HEK293 (cell line): ENCODE data around the gene UBXN11.

Source experiments
- CTCF ChIA-PET: fragments of 350-600 bp; formaldehyde crosslinking; extraction: SDS; loops from one replicate; lab custom pipeline; 2021; ENCODE audit warnings: antibody characterized with exemption; lab: Yijun Ruan, JAX
- POLR2A ChIA-PET: fragments of 300-600 bp; formaldehyde crosslinking; extraction: SDS; loops from one replicate; lab custom pipeline; 2020; ENCODE audit warnings: antibody characterized with exemption, inconsistent platforms; lab: Yijun Ruan, JAX
- H3K27ac ChIP-seq: fragments of 200-500 bp; sonication (Bioruptor generic); 2 replicates; pipeline ENCODE4 v1.5.1; 2014; ENCODE audit warnings: low read depth, low read length, control low read depth, inconsistent platforms; ENCODE audit errors: extremely low read depth
- H3K36me3 ChIP-seq, 2 experiments: fragments of 200-500 bp in 1 of 2; sonication (Bioruptor generic) in 1 of 2; 1 replicate in 1 of 2; 2 replicates in 1 of 2; pipeline ENCODE4 v1.5.1; 2014 to 2017; ENCODE audit warnings: inconsistent platforms in 2 of 2, low read length in 2 of 2; ENCODE audit not compliant: control insufficient read depth in 2 of 2, insufficient read depth in 1 of 2
- H3K4me1 ChIP-seq: fragments of 200-500 bp; sonication (Bioruptor generic); 2 replicates; pipeline ENCODE4 v1.5.1; 2014; ENCODE audit warnings: mild to moderate bottlenecking, low read length, inconsistent platforms; ENCODE audit not compliant: control insufficient read depth, insufficient read depth
- H3K4me3 ChIP-seq: 2 replicates; pipeline ENCODE4 v1.5.1; 2011; ENCODE audit warnings: low read depth, mild to moderate bottlenecking, control low read depth, low read length, moderate library complexity
- H3K9me3 ChIP-seq: fragments of 200-500 bp; sonication (Bioruptor generic); 2 replicates; pipeline ENCODE4 v1.5.1; 2014; ENCODE audit warnings: low read depth, low read length, inconsistent platforms; ENCODE audit not compliant: control insufficient read depth, insufficient read depth
- KLF1 ChIP-seq: fragments of 450-650 bp; formaldehyde crosslinking; IDR thresholded peaks from 2 replicates; pipeline ENCODE4 v1.5.1; 2016; ENCODE audit warnings: missing biosample characterization, missing genetic modification characterization
- OVOL3 ChIP-seq: fragments of 450-650 bp; formaldehyde crosslinking; IDR thresholded peaks from 2 replicates; pipeline ENCODE4 v1.5.1; 2016; ENCODE audit warnings: missing biosample characterization, missing genetic modification characterization
- PRDM1 ChIP-seq: fragments of 450-650 bp; formaldehyde crosslinking; IDR thresholded peaks from 2 replicates; pipeline ENCODE4; 2016; ENCODE audit warnings: missing biosample characterization, missing genetic modification characterization
- RBAK ChIP-seq: fragments of 450-650 bp; formaldehyde crosslinking; IDR thresholded peaks from 2 replicates; pipeline ENCODE4 v1.5.1; 2016; ENCODE audit warnings: missing biosample characterization, missing genetic modification characterization
- REPIN1 ChIP-seq: fragments of 450-650 bp; formaldehyde crosslinking; IDR thresholded peaks from 2 replicates; pipeline ENCODE4 v1.5.1; 2017; ENCODE audit warnings: missing biosample characterization, missing genetic modification characterization, low read depth
- SCRT1 ChIP-seq: fragments of 450-650 bp; formaldehyde crosslinking; IDR thresholded peaks from 2 replicates; pipeline ENCODE4 v1.5.1; 2016; ENCODE audit warnings: missing biosample characterization, missing genetic modification characterization, borderline replicate concordance
- ZFP69B ChIP-seq: fragments of 450-650 bp; formaldehyde crosslinking; IDR thresholded peaks from 2 replicates; pipeline ENCODE4 v1.5.1; 2016; ENCODE audit warnings: missing biosample characterization, missing genetic modification characterization
- ZNF239 ChIP-seq: fragments of 450-650 bp; formaldehyde crosslinking; IDR thresholded peaks from 2 replicates; pipeline ENCODE4 v1.5.1; 2016; ENCODE audit warnings: missing biosample characterization, missing genetic modification characterization
- ZNF274 ChIP-seq, 2 experiments: fragments of 200-500 bp in 1 of 2; fragments of 450-650 bp in 1 of 2; sonication (Bioruptor generic) in 1 of 2; formaldehyde crosslinking in 1 of 2; IDR thresholded peaks; 2 replicates each; pipeline versions ENCODE4 v1.5.1 to v1.6.1; 2014 to 2016; ENCODE audit warnings: borderline replicate concordance in 1 of 2, inconsistent platforms in 1 of 2, low read length in 1 of 2, missing biosample characterization in 1 of 2, missing genetic modification characterization in 1 of 2
- ZNF426 ChIP-seq: fragments of 450-650 bp; formaldehyde crosslinking; IDR thresholded peaks from 2 replicates; pipeline ENCODE4 v1.5.1; 2017; ENCODE audit warnings: missing biosample characterization, missing genetic modification characterization, mild to moderate bottlenecking, inconsistent platforms, moderate library complexity
- ZNF785 ChIP-seq: fragments of 450-650 bp; formaldehyde crosslinking; IDR thresholded peaks from 2 replicates; pipeline ENCODE4 v1.5.1; 2016; ENCODE audit warnings: missing biosample characterization, missing genetic modification characterization
- TF ChIP-seq, protein P1 (sequence below): fragments of 450-650 bp; formaldehyde crosslinking; IDR thresholded peaks from 2 replicates; pipeline ENCODE4 v1.5.1; 2016; ENCODE audit warnings: missing biosample characterization, missing genetic modification characterization, low read depth
- TF ChIP-seq, protein P2 (sequence below): fragments of 450-650 bp; formaldehyde crosslinking; IDR thresholded peaks from 2 replicates; pipeline ENCODE4 v1.5.1; 2016; ENCODE audit warnings: missing biosample characterization, missing genetic modification characterization
- TF ChIP-seq, protein P3 (sequence below): fragments of 450-650 bp; IDR thresholded peaks from 2 replicates; pipeline ENCODE4 v1.5.1; 2018; ENCODE audit warnings: missing biosample characterization, missing genetic modification characterization
- TF ChIP-seq, protein P4 (sequence below): fragments of 450-650 bp; formaldehyde crosslinking; IDR thresholded peaks from 2 replicates; pipeline ENCODE4 v1.5.1; 2017; ENCODE audit warnings: missing biosample characterization, missing genetic modification characterization
- TF ChIP-seq, protein P5 (sequence below): fragments of 450-650 bp; formaldehyde crosslinking; IDR thresholded peaks from 2 replicates; pipeline ENCODE4 v1.5.1; 2017; ENCODE audit warnings: missing biosample characterization, missing genetic modification characterization
- TF ChIP-seq, protein P6 (sequence below): fragments of 450-650 bp; formaldehyde crosslinking; IDR thresholded peaks from 2 replicates; pipeline ENCODE4 v1.5.1; 2017; ENCODE audit warnings: missing biosample characterization, mild to moderate bottlenecking, missing genetic modification characterization, moderate library complexity
- TF ChIP-seq, protein P7 (sequence below): fragments of 450-650 bp; formaldehyde crosslinking; IDR thresholded peaks from 2 replicates; pipeline ENCODE4 v1.5.1; 2016; ENCODE audit warnings: missing biosample characterization, missing genetic modification characterization
- TF ChIP-seq, protein P8 (sequence below): fragments of 450-650 bp; formaldehyde crosslinking; IDR thresholded peaks from 2 replicates; pipeline ENCODE4 v1.5.1; 2017; ENCODE audit warnings: missing biosample characterization, missing genetic modification characterization

The UBXN11 gene

DNA sequence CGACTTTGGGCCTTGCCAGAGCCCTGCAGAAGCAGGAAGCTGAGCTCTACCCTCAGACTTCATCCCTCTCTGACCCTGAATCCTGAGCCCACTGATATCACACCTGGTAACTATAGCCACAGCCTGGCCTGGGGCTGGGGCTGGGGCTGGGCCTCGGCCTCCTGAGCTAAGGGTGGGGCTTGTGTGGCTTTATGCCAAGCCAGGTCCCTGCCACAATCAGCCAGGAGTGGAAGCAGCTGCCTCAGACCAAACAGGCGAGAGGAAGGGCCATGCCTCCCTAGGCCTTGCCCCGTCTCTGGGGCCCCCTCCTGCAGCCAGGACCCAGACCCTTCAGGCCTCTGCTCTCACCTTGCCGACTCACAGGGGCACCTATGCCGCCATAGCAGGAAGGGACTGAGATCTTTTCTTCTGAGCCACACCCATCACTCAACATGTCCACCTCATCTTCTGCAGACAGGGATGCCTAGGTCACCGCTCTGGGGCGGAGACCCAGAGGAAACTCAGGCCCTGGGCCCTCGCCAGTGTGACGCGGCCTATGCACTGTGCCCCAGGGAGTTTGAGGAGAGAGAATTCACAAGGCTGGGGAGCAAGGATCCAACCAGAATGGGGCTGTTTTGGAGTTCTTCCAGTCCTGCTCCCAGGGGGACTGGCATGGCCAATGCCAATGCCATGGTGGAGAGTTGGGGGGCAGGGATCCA is 5.7 kb downstream of the UBXN11 start:
- ChIA-PET POLR2A (interaction anchor here (0.6 to 1.6 kb wide), 3 partner anchors 9 to 16 kb away, joined by 3 to 5 read pairs (median 5); no protein-coding TSS in a partner anchor), CTCF (interaction anchor here (1.8 to 4.7 kb wide), 3 partner anchors 12 to 21 kb away, joined by 4 to 32 read pairs (median 4); no protein-coding TSS in a partner anchor)
- H3K4me1 ChIP-seq, result no peaks in the 10 kb centered on the region
- no peaks in the 10 kb centered on the region for H3K9me3 ChIP-seq
- peaks cover 0 to 23% of the 10 kb centered on the region in 2 experiments; a peak in 1 of 3 replicates for H3K36me3 ChIP-seq
- H3K4me3 ChIP-seq, result no peak overlapping the region
- TF ChIP-seq, protein P1, sequence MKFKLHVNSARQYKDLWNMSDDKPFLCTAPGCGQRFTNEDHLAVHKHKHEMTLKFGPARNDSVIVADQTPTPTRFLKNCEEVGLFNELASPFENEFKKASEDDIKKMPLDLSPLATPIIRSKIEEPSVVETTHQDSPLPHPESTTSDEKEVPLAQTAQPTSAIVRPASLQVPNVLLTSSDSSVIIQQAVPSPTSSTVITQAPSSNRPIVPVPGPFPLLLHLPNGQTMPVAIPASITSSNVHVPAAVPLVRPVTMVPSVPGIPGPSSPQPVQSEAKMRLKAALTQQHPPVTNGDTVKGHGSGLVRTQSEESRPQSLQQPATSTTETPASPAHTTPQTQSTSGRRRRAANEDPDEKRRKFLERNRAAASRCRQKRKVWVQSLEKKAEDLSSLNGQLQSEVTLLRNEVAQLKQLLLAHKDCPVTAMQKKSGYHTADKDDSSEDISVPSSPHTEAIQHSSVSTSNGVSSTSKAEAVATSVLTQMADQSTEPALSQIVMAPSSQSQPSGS (tag by site-specific recombination), result no peak
- TF ChIP-seq KLF1, result 0 out of 2 replicates have a peak, but pooled peaks have one; percentile 31
- no peak overlapping the region for H3K27ac ChIP-seq

DNA sequence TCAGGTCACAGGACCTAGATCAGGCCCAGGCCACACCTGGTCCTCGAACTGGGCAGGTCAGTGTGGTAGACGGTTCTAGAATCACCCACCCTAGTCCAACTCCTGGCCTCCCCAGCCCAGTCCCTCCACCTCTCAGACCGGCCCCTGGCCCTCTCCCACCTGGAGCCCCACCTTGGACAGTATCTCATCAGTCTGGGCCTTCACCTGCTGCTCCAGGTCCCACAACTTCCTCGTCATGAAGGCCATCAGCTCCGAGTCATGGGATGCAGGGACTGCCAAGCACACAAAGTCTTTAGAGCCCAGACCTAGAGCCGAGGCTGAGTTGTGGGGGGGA is 8.7 kb downstream of the UBXN11 start:
- POLR2A ChIA-PET, result interaction anchor here (0.5 kb wide), 1 partner anchor 392 kb away, joined by 4 read pairs; no protein-coding TSS in a partner anchor
- no peaks in the 10 kb centered on the region for H3K9me3 ChIP-seq
- H3K36me3 ChIP-seq, result peaks cover 0 to 35% of the 10 kb centered on the region in 2 experiments; a peak in 1 of 3 replicates
- no peak overlapping the region for H3K27ac ChIP-seq
- no peaks in the 10 kb centered on the region for H3K4me1 ChIP-seq
- H3K4me3 ChIP-seq, result no peak overlapping the region
- CTCF ChIA-PET, result interaction anchor here (0.8 to 4.7 kb wide), 3 partner anchors 12 to 317 kb away, joined by 3 to 32 read pairs (median 5); no protein-coding TSS in a partner anchor
- TF ChIP-seq, protein P2, sequence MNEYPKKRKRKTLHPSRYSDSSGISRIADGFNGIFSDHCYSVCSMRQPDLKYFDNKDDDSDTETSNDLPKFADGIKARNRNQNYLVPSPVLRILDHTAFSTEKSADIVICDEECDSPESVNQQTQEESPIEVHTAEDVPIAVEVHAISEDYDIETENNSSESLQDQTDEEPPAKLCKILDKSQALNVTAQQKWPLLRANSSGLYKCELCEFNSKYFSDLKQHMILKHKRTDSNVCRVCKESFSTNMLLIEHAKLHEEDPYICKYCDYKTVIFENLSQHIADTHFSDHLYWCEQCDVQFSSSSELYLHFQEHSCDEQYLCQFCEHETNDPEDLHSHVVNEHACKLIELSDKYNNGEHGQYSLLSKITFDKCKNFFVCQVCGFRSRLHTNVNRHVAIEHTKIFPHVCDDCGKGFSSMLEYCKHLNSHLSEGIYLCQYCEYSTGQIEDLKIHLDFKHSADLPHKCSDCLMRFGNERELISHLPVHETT (tag by site-specific recombination), result no peak
- no peak for TF ChIP-seq ZNF785 (tag by site-specific recombination)
- TF ChIP-seq RBAK (tag by site-specific recombination), result no peak
- TF ChIP-seq REPIN1, result no peak
- no peak for TF ChIP-seq ZFP69B (tag by site-specific recombination)
- TF ChIP-seq, protein P3, sequence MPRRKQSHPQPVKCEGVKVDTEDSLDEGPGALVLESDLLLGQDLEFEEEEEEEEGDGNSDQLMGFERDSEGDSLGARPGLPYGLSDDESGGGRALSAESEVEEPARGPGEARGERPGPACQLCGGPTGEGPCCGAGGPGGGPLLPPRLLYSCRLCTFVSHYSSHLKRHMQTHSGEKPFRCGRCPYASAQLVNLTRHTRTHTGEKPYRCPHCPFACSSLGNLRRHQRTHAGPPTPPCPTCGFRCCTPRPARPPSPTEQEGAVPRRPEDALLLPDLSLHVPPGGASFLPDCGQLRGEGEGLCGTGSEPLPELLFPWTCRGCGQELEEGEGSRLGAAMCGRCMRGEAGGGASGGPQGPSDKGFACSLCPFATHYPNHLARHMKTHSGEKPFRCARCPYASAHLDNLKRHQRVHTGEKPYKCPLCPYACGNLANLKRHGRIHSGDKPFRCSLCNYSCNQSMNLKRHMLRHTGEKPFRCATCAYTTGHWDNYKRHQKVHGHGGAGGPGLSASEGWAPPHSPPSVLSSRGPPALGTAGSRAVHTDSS (tag by site-specific recombination), result no peak
- no peak for TF ChIP-seq OVOL3 (tag by site-specific recombination)
- TF ChIP-seq, protein P4, sequence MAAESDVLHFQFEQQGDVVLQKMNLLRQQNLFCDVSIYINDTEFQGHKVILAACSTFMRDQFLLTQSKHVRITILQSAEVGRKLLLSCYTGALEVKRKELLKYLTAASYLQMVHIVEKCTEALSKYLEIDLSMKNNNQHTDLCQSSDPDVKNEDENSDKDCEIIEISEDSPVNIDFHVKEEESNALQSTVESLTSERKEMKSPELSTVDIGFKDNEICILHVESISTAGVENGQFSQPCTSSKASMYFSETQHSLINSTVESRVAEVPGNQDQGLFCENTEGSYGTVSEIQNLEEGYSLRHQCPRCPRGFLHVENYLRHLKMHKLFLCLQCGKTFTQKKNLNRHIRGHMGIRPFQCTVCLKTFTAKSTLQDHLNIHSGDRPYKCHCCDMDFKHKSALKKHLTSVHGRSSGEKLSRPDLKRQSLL (tag by site-specific recombination), result no peak
- TF ChIP-seq ZNF274 (IDR thresholded peaks at IDR 0.05; ENCODE audit: low read length), result no peak
- TF ChIP-seq ZNF274 (tag by site-specific recombination; IDR thresholded peaks at IDR 0.05; ENCODE audit: borderline replicate concordance), result no peak
- TF ChIP-seq, protein P5, sequence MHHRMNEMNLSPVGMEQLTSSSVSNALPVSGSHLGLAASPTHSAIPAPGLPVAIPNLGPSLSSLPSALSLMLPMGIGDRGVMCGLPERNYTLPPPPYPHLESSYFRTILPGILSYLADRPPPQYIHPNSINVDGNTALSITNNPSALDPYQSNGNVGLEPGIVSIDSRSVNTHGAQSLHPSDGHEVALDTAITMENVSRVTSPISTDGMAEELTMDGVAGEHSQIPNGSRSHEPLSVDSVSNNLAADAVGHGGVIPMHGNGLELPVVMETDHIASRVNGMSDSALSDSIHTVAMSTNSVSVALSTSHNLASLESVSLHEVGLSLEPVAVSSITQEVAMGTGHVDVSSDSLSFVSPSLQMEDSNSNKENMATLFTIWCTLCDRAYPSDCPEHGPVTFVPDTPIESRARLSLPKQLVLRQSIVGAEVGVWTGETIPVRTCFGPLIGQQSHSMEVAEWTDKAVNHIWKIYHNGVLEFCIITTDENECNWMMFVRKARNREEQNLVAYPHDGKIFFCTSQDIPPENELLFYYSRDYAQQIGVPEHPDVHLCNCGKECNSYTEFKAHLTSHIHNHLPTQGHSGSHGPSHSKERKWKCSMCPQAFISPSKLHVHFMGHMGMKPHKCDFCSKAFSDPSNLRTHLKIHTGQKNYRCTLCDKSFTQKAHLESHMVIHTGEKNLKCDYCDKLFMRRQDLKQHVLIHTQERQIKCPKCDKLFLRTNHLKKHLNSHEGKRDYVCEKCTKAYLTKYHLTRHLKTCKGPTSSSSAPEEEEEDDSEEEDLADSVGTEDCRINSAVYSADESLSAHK (tag by site-specific recombination), result no peak
- no peak for TF ChIP-seq PRDM1 (tag by site-specific recombination)
- no peak for TF ChIP-seq SCRT1 (tag by site-specific recombination)
- TF ChIP-seq, protein P6, sequence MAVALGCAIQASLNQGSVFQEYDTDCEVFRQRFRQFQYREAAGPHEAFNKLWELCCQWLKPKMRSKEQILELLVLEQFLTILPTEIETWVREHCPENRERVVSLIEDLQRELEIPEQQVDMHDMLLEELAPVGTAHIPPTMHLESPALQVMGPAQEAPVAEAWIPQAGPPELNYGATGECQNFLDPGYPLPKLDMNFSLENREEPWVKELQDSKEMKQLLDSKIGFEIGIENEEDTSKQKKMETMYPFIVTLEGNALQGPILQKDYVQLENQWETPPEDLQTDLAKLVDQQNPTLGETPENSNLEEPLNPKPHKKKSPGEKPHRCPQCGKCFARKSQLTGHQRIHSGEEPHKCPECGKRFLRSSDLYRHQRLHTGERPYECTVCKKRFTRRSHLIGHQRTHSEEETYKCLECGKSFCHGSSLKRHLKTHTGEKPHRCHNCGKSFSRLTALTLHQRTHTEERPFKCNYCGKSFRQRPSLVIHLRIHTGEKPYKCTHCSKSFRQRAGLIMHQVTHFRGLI (tag by site-specific recombination), result no peak
- TF ChIP-seq, protein P7, sequence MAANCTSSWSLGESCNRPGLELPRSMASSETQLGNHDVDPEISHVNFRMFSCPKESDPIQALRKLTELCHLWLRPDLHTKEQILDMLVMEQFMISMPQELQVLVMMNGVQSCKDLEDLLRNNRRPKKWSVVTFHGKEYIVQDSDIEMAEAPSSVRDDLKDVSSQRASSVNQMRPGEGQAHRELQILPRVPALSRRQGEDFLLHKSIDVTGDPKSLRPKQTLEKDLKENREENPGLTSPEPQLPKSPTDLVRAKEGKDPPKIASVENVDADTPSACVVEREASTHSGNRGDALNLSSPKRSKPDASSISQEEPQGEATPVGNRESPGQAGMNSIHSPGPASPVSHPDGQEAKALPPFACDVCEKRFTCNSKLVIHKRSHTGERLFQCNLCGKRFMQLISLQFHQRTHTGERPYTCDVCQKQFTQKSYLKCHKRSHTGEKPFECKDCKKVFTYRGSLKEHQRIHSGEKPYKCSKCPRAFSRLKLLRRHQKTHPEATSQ (tag by site-specific recombination), result no peak
- no peak for TF ChIP-seq ZNF426 (tag by site-specific recombination)
- TF ChIP-seq ZNF239 (tag by site-specific recombination), result no peak
- TF ChIP-seq, protein P8, sequence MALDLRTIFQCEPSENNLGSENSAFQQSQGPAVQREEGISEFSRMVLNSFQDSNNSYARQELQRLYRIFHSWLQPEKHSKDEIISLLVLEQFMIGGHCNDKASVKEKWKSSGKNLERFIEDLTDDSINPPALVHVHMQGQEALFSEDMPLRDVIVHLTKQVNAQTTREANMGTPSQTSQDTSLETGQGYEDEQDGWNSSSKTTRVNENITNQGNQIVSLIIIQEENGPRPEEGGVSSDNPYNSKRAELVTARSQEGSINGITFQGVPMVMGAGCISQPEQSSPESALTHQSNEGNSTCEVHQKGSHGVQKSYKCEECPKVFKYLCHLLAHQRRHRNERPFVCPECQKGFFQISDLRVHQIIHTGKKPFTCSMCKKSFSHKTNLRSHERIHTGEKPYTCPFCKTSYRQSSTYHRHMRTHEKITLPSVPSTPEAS (tag by site-specific recombination), result no peak
